Measurements from ENCODE around the gene GBA3. TPM values are rescaled to one million over a fixed set of nuclear protein-coding genes. Genes with fewer than 3 reads are reported as not detected.

The GBA3 gene
- total RNA-seq, 4 donors from 2014 or later: 0.47 to 0.56 TPM; not detected in 2

GRCh38 chr4:22688236-22688635 lies 4.5 kb upstream of the GBA3 start:
- ATAC-seq (ENCODE audit: low FRiP score): peak; percentile 35
- DNase-seq (ENCODE audit: low spot score): no peak
- TF ChIP-seq, protein P1, sequence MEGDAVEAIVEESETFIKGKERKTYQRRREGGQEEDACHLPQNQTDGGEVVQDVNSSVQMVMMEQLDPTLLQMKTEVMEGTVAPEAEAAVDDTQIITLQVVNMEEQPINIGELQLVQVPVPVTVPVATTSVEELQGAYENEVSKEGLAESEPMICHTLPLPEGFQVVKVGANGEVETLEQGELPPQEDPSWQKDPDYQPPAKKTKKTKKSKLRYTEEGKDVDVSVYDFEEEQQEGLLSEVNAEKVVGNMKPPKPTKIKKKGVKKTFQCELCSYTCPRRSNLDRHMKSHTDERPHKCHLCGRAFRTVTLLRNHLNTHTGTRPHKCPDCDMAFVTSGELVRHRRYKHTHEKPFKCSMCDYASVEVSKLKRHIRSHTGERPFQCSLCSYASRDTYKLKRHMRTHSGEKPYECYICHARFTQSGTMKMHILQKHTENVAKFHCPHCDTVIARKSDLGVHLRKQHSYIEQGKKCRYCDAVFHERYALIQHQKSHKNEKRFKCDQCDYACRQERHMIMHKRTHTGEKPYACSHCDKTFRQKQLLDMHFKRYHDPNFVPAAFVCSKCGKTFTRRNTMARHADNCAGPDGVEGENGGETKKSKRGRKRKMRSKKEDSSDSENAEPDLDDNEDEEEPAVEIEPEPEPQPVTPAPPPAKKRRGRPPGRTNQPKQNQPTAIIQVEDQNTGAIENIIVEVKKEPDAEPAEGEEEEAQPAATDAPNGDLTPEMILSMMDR (IDR thresholded peaks at IDR 0.05): no peak

- DNase-seq (ENCODE audit: low spot score): no peak
These were observed 3.3 kb upstream of the GBA3 start for GRCh38 chr4:22689428-22689827.

DNA sequence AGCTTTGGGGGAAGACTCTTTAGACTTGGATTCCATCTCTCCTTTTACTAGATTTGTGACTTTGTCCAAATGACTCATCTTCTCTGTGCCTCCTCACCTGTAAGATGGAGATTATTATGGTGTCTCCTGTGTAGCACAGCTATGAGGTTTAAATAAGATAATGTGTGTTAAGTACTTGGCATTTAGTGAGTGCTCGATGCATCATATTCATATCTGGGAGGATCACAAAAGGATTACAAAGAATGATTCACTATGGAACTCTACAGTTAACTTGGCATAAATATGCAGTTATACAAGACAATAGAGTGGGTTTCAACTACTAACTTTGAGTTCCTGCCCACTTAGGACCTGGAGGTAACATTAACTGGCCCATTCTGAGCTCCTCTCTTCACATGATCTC lies 2.3 kb downstream of the GBA3 start:
- no peak for ATAC-seq (ENCODE audit: low FRiP score)
- no peak for DNase-seq (ENCODE audit: low spot score)
- TF ChIP-seq, protein P1 (IDR thresholded peaks at IDR 0.05): no peak

More at GRCh38 chr4:22689428-22689827, 3.3 kb upstream of the GBA3 start:
- TF ChIP-seq, protein P1 (IDR thresholded peaks at IDR 0.05): no peak
- ATAC-seq (ENCODE audit: low FRiP score): no peak

DNA sequence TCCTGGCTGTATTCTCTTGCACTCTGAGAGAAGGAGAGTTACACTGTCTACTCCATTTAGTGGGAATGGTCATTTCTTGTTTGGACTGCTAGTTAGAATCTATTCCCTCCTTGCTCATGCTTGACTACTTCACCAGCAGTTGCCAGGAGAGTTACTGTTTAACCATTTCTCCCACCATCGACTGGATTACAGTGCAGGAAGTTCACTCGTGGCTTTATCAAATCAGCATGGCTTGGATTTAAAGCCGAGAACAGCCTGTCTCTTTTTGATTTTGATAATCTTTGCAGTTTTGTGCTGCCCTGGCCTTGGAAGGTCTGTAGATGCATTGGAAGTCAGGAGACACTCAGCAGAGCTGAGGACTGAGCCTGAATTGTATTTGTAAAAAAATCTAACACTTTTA lies 3.2 kb downstream of the GBA3 start:
- ATAC-seq (ENCODE audit: low FRiP score) (no peak), DNase-seq (ENCODE audit: low spot score) (no peak)
- TF ChIP-seq, protein P1 (IDR thresholded peaks at IDR 0.05): no peak

DNA sequence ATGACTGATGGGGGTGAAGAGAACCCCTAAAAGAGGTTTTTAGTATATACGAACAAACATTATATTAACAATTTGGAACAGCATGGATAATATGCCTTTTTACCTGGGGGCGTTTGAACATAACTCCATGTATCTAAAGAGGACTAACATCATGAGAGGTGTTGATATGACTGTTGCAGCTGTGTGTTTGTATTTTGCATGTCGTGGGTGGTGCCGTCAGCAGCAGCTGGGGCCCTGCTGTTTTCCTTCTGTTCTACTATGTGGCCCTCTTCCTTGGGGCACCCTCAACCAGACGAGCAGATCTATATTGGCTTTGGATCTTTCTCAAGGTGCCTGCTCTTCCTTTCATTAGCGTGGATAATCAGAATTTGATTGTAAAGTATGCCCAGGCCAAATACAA lies 11.2 kb downstream of the GBA3 start:
- no peak for ATAC-seq (ENCODE audit: low FRiP score)
- DNase-seq (ENCODE audit: low spot score): no peak
- TF ChIP-seq, protein P1 (IDR thresholded peaks at IDR 0.05): no peak

DNA sequence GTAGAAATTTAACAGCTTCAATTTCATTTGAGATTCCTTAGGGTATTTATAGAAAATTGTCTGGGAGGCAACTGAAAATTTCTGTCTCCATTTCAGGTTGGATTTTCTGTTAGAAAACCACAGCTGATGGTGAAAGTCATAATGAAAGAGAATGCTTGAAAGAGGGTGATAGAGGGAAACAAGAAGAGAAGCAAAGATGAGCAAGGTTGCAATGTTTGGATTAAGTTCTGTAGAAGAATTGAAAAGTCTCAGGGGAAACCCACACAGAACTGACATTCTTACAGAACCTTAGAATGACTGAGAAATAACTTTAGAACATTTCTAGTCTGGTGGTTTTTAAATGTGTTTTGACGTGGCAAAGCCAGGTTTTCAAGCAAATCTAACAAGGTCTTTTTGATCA lies 14.7 kb downstream of the GBA3 start:
- no peak for DNase-seq (ENCODE audit: low spot score)
- ATAC-seq (ENCODE audit: low FRiP score): no peak

GRCh38 chr4:22708961-22709360 lies 16.2 kb downstream of the GBA3 start:
- ATAC-seq (ENCODE audit: low FRiP score) (no peak), DNase-seq (ENCODE audit: low spot score) (no peak)
- TF ChIP-seq, protein P1 (IDR thresholded peaks at IDR 0.05): no peak

More for the DNA sequence above, 14.7 kb downstream of the GBA3 start:
- TF ChIP-seq, protein P1 (IDR thresholded peaks at IDR 0.05): no peak

All from omental fat pad (tissue), 4 donors.